CD4-positive, alpha-beta T cell (primary cell): ENCODE results near the gene FANCG. TPM values are rescaled to one million over a fixed set of nuclear protein-coding genes. Genes with fewer than 3 reads are reported as not detected.

Source experiments
- ATAC-seq: fragments of 200-7000 bp; cut with Tn5 transposase; one replicate; pipeline ENCODE4 v1.10.0; 2022; ENCODE audit warnings: mild to moderate bottlenecking; ENCODE audit not compliant: poor library complexity
- CTCF ChIA-PET: fragments of 350-600 bp; sonication (Branson Sonifier 250); formaldehyde crosslinking; loops from one replicate; lab custom pipeline; 2021; ENCODE audit warnings: antibody characterized with exemption, inconsistent platforms; lab: Charles Lee
- POLR2A ChIA-PET: fragments of 350-600 bp; sonication (Branson Sonifier 250); formaldehyde crosslinking; loops from one replicate; lab custom pipeline; 2021; ENCODE audit warnings: antibody characterized with exemption, inconsistent platforms; lab: Charles Lee
- DNase-seq, 14 experiments: peaks; one replicate each; pipeline ENCODE4 v3.0.0-alpha.2; 2013 to 2020; ENCODE audit warnings: mixed read lengths in 2 of 14
- H3K27ac ChIP-seq, 2 donors: one replicate each; pipeline versions ENCODE4 v1.5.1 to v1.7.0; 2013; ENCODE audit warnings: low read length in 2 of 2, low read depth in 1 of 2, mild to moderate bottlenecking in 1 of 2
- H3K27me3 ChIP-seq, 2 experiments: 1 replicate in 1 of 2; 2 replicates in 1 of 2; pipeline versions ENCODE4 v1.6.1 to v1.7.0; 2013; ENCODE audit warnings: low read length in 2 of 2, control low read depth in 1 of 2, mild to moderate bottlenecking in 1 of 2, moderate library complexity in 1 of 2; ENCODE audit not compliant: insufficient read depth in 2 of 2, control insufficient read depth in 1 of 2
- H3K36me3 ChIP-seq: one replicate; pipeline ENCODE4 v1.6.1; 2013; ENCODE audit warnings: low read length, control low read depth; ENCODE audit not compliant: insufficient read depth
- H3K4me1 ChIP-seq: one replicate; pipeline ENCODE4 v1.6.1; 2013; ENCODE audit warnings: low read length, control low read depth; ENCODE audit not compliant: insufficient read depth
- H3K4me3 ChIP-seq: one replicate; pipeline ENCODE4 v1.5.1; 2013; ENCODE audit warnings: mild to moderate bottlenecking, low read length, moderate library complexity
- H3K9me3 ChIP-seq, 2 experiments: 1 replicate in 1 of 2; 2 replicates in 1 of 2; pipeline versions ENCODE4 v1.6.1 to v1.7.0; 2013; ENCODE audit warnings: low read length in 2 of 2, mild to moderate bottlenecking in 2 of 2, control low read depth in 1 of 2, moderate library complexity in 1 of 2; ENCODE audit not compliant: control insufficient read depth in 1 of 2, insufficient read depth in 1 of 2
- H3K27ac Mint-ChIP-seq: one replicate; pipeline ENCODE4 v1.8.0; 2020; ENCODE audit warnings: mixed read lengths
- H3K27me3 Mint-ChIP-seq: one replicate; pipeline ENCODE4 v1.8.0; 2021; ENCODE audit warnings: mixed read lengths
- H3K36me3 Mint-ChIP-seq: one replicate; pipeline ENCODE4 v1.8.0; 2021; ENCODE audit warnings: low read depth, mixed read lengths
- H3K4me1 Mint-ChIP-seq: one replicate; pipeline ENCODE4 v1.8.0; 2021; ENCODE audit warnings: low read depth, mixed read lengths
- H3K4me3 Mint-ChIP-seq: one replicate; pipeline ENCODE4 v1.8.0; 2020; ENCODE audit warnings: mild to moderate bottlenecking, mixed read lengths
- H3K9me3 Mint-ChIP-seq: one replicate; pipeline ENCODE4 v1.8.0; 2020; ENCODE audit warnings: mixed read lengths
- intact Hi-C, 2 experiments: fragments of 100-400 bp; cut with DNase I in 1 of 2; cut with micrococcal nuclease in 1 of 2; formaldehyde crosslinking; loops; one replicate each; pipeline versions ENCODE4 v1.15.1 to v1.9.0; 2023 to 2025; cut with DNase I, micrococcal nuclease
- total RNA-seq, 174 experiments: library from RNA in 2 of 174; stranded (reverse) in 2 of 174; gene quantifications; one replicate each; pipeline ENCODE4 v1.2.3 and lab custom pipeline; 2021 to 2026
- TF ChIP-seq, protein P1 (sequence below): fragments of 200-600 bp; IDR thresholded peaks from one replicate; pipeline ENCODE4 v1.8.0; 2022; ENCODE audit warnings: antibody characterized with exemption, mild to moderate bottlenecking

FANCG gene
- total RNA-seq, 2 experiments from 2014 or later = 21.7 to 24.6 TPM

DNA sequence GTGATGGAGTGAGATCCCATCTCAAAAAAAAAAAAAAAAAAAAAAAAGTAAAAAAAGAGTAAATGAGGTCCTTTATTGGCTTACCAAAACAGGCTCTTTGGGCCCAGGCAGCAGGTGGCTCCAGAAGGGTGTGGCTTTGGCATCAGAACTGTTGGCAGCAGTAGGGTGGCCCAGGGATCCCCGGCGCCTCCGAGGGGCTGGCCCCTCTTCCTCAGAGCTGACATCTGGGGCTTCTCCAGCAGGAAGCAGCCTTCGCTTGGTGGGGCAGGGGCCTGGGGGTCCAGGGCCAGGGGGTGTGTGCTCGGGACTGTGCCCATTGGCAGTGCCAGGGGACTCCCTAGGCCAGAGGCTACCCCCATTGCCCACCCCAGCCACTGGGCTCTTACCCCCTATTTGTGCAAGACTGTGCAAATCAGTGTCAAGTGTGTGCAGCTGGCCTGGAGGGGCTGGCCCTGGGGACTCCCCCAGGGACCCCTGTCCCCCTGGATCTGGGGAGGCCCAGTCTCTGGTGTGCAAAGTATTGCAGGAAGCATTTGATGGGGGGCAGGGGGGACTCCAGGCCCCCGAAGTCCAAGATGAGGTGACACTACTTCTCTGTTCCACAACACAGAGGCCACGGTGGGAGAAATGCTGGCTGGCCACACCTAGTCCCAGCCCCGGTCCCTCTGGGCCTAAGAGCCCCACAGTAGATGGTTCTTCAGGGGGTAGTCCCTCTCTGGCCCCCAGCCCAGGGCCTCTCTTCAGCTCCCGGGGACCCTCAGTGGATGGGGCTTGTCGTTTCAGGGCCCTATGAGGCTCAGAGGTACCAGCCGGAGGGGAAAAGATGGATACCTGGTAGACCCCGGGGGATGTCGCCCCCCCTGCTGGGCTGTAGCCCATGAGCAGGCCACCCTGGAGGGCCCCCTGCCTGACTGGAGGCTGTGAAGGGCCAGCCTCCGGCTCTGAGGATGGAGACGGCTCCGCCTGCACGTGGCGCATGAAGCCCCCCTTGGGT, 27.9 kb upstream of the FANCG start:
- peaks cover 35% of the 10 kb centered on the region for H3K4me1 ChIP-seq
- TF ChIP-seq, protein P1, sequence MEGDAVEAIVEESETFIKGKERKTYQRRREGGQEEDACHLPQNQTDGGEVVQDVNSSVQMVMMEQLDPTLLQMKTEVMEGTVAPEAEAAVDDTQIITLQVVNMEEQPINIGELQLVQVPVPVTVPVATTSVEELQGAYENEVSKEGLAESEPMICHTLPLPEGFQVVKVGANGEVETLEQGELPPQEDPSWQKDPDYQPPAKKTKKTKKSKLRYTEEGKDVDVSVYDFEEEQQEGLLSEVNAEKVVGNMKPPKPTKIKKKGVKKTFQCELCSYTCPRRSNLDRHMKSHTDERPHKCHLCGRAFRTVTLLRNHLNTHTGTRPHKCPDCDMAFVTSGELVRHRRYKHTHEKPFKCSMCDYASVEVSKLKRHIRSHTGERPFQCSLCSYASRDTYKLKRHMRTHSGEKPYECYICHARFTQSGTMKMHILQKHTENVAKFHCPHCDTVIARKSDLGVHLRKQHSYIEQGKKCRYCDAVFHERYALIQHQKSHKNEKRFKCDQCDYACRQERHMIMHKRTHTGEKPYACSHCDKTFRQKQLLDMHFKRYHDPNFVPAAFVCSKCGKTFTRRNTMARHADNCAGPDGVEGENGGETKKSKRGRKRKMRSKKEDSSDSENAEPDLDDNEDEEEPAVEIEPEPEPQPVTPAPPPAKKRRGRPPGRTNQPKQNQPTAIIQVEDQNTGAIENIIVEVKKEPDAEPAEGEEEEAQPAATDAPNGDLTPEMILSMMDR = no peak
- no peaks in the 10 kb centered on the region for H3K9me3 Mint-ChIP-seq

DNA sequence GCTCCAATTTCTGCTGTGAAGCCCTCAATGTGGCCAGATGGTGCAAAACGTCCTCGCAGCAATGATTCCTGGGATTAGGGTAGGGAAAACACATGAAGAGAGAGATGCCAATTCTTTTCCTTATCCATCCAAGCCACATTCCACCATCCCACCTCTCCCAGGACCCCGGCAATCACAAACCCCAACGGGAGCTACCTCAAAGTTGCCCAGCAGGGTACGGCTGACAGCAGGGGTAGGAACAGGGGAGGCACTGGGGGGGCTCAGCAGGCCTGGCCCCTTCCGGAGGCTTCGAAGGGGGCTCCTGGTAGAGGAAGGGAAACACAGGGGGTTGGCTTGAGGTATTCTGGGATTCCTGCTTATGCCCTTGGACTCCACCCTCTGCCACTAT, 26.6 kb upstream of the FANCG start:
- CTCF ChIA-PET = interaction anchor here (0.6 to 1.3 kb wide), 2 partner anchors 9 to 539 kb away, joined by 3 to 4 read pairs; no protein-coding TSS in a partner anchor
- peaks cover 37% of the 10 kb centered on the region for H3K4me1 ChIP-seq
- no peaks in the 10 kb centered on the region for H3K27me3 ChIP-seq
- TF ChIP-seq, protein P1 = no peak
- H3K4me3 Mint-ChIP-seq = no peak overlapping the region
- H3K27ac Mint-ChIP-seq = no peak overlapping the region
- H3K27ac ChIP-seq = no peak overlapping the region
- H3K4me3 ChIP-seq = no peak overlapping the region
- H3K36me3 ChIP-seq = peaks cover 44% of the 10 kb centered on the region
- no peaks in the 10 kb centered on the region for H3K9me3 Mint-ChIP-seq
- ATAC-seq (no peak), DNase-seq (no peak)
- peaks cover 38% of the 10 kb centered on the region for H3K4me1 Mint-ChIP-seq
- no peaks in the 10 kb centered on the region for H3K9me3 ChIP-seq
- POLR2A ChIA-PET = no interaction called here
- peaks cover 54% of the 10 kb centered on the region for H3K36me3 Mint-ChIP-seq
- intact Hi-C loops = loop anchor here in 1 of 2 experiments (10.0 kb wide), 1 partner anchor 1658 kb away; no protein-coding TSS in a partner anchor
- no peaks in the 10 kb centered on the region for H3K27me3 Mint-ChIP-seq

More for the DNA sequence above, 27.9 kb upstream of the FANCG start:
- intact Hi-C loops = loop anchor here in 1 of 2 experiments (10.0 kb wide), 1 partner anchor 1657 kb away; no protein-coding TSS in a partner anchor
- no peak overlapping the region for H3K27ac ChIP-seq
- Mint-ChIP-seq H3K4me3 (no peak overlapping the region), H3K27me3 (no peaks in the 10 kb centered on the region), H3K4me1 (peaks cover 40% of the 10 kb centered on the region), H3K36me3 (peaks cover 52% of the 10 kb centered on the region), H3K27ac (no peak overlapping the region)
- DNase-seq = no peak
- H3K9me3 ChIP-seq = no peaks in the 10 kb centered on the region
- CTCF ChIA-PET = interaction anchor here (1.3 kb wide), 1 partner anchor 10 kb away, joined by 3 read pairs; no protein-coding TSS in a partner anchor
- H3K4me3 ChIP-seq = no peak overlapping the region
- peaks cover 44% of the 10 kb centered on the region for H3K36me3 ChIP-seq
- POLR2A ChIA-PET = no interaction called here
- H3K27me3 ChIP-seq = no peaks in the 10 kb centered on the region
- no peak for ATAC-seq

DNA sequence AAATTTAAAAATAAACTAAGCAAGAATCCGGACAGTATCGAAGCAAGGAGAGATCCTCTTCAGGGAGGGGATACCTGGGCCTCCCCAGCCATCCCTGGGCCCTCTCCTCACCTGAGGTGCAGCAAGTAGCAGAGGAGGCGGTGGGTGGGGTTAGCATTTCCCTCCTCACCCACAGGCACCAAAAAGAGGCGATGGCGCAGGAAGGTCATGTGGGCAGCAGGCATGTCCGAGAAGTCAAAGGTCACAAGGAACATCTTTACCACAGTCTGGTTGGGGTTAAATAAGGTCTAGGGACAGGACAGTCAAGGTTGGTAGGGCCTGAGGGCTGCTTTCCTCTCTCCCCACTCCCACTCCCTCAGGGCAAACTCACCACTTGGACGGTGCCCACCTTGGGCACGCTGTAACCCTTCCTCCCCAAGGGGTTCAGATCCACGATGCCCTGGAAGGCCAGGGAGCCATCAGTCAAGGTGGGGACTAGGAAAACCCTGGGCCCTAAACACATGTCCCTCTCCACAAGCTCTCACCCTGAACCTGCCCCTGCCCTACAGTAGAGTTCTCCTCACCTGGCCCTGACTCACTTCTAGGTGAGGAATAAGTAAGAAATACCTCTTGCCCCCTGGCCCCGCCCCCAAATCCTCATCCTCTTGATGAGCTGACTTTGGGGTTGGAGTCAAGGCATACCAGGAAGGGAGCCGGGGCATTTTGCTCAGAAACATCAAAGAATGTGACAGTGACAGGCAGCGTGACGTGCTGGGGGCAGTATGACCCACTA, 26.0 kb upstream of the FANCG start:
- ATAC-seq = no peak
- Histone ChIP-seq H3K9me3 (no peaks in the 10 kb centered on the region), H3K27ac (no peak overlapping the region), H3K4me1 (peaks cover 35% of the 10 kb centered on the region), H3K27me3 (no peaks in the 10 kb centered on the region), H3K36me3 (peaks cover 47% of the 10 kb centered on the region), H3K4me3 (no peak overlapping the region)
- intact Hi-C loops = loop anchor here in 1 of 2 experiments (10.0 kb wide), 1 partner anchor 1659 kb away; no protein-coding TSS in a partner anchor
- Mint-ChIP-seq H3K27me3 (no peaks in the 10 kb centered on the region), H3K4me3 (no peak overlapping the region), H3K27ac (no peak overlapping the region), H3K9me3 (no peaks in the 10 kb centered on the region), H3K36me3 (peaks cover 58% of the 10 kb centered on the region), H3K4me1 (peaks cover 38% of the 10 kb centered on the region)
- DNase-seq = no peak
- ChIA-PET POLR2A (no interaction called here), CTCF (interaction anchor here (1.3 kb wide), 1 partner anchor 8 kb away, joined by 3 read pairs; no protein-coding TSS in a partner anchor)
- TF ChIP-seq, protein P1 = no peak
